ENCODE data around the gene CCK. TPM values are rescaled to one million over a fixed set of nuclear protein-coding genes. Genes with fewer than 3 reads are reported as not detected.

The CCK gene
- total RNA-seq, 4 donors from 2014 or later = not detected

- no peak for TF ChIP-seq CTCF (IDR thresholded peaks at IDR 0.05; ENCODE audit: low read depth)
Measured at GRCh38 chr3:42214565-42215283, 51.3 kb downstream of the CCK start.

- no peak for TF ChIP-seq CTCF (IDR thresholded peaks at IDR 0.05; ENCODE audit: low read depth)
Measured at GRCh38 chr3:42214064-42214463, 51.9 kb downstream of the CCK start.

- TF ChIP-seq CTCF (IDR thresholded peaks at IDR 0.05; ENCODE audit: low read depth) = no peak
Measured at GRCh38 chr3:42213417-42213816, 52.6 kb downstream of the CCK start.

- no peak for TF ChIP-seq CTCF (IDR thresholded peaks at IDR 0.05; ENCODE audit: low read depth)
Measured at GRCh38 chr3:42210726-42211125, 55.3 kb downstream of the CCK start.

GRCh38 chr3:42209917-42210316 is 56.1 kb downstream of the CCK start:
- TF ChIP-seq CTCF (IDR thresholded peaks at IDR 0.05; ENCODE audit: low read depth) = no peak

Small RNAs within 50 kb of the gene (small RNA-seq; reads per million reads assigned to genes)
- not detected for gene RNU4-78P

Other genes starting within 250 kb of the CCK start
- gene TRAK1, start 174.8 kb downstream of the CCK start, total RNA-seq = 10 to 100 TPM; 25.9 to 41.6 (median 29.6) TPM
- not detected for gene LYZL4, start 144.4 kb upstream of the CCK start, total RNA-seq
- 10 to 100 TPM in 2 of 4 donors, 1 to 10 TPM in 2; 3.6 to 94.6 (median 14.3) TPM for gene VIPR1, start 236.5 kb upstream of the CCK start, total RNA-seq

Data from subcutaneous adipose tissue (tissue), 4 donors.